Adrenal gland (tissue), 5 donors: Measurements from ENCODE around the gene RIN1.

Experiments used
- POLR2A ChIP-seq, 2 donors: fragments of 450-650 bp; IDR thresholded peaks; one replicate each; pipeline ENCODE4 v1.6.1; 2017; ENCODE audit warnings: antibody characterized with exemption in 2 of 2, mild to moderate bottlenecking in 2 of 2, moderate library complexity in 1 of 2
- TF ChIP-seq, protein P1 (sequence below), 6 experiments: fragments of 450-650 bp in 4 of 6; fragments of 200-600 bp in 2 of 6; sonication (generic) in 1 of 6; IDR thresholded peaks; 1 replicate in 5 of 6; 2 replicates in 1 of 6; pipeline versions ENCODE4 v1.5.1 to v1.8.0; 2016 to 2021; ENCODE audit warnings: antibody characterized with exemption in 6 of 6, mild to moderate bottlenecking in 2 of 6, moderate library complexity in 1 of 6
- donor health status: DM: no; HTN: no; CAD: no.

DNA sequence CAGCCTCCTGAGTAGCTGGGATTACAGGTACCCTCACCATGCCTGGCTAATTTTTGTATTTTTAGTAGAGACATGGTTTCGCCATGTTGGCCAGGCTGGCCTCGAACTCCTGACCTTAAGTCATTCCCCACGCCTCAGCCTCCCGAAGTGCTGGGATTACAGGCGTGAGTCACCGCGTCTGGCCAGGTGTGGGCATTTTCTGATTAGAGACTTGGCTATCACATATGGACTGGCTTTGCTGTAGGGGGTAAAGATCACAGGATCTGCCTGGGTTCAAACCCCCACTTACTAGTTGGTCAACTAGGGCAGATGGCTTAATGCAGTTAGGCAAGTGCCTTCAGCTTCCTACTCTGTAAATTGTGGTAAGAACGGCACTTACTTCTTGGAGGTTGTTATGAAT, 25.9 kb downstream of the RIN1 start:
- TF ChIP-seq, protein P1, sequence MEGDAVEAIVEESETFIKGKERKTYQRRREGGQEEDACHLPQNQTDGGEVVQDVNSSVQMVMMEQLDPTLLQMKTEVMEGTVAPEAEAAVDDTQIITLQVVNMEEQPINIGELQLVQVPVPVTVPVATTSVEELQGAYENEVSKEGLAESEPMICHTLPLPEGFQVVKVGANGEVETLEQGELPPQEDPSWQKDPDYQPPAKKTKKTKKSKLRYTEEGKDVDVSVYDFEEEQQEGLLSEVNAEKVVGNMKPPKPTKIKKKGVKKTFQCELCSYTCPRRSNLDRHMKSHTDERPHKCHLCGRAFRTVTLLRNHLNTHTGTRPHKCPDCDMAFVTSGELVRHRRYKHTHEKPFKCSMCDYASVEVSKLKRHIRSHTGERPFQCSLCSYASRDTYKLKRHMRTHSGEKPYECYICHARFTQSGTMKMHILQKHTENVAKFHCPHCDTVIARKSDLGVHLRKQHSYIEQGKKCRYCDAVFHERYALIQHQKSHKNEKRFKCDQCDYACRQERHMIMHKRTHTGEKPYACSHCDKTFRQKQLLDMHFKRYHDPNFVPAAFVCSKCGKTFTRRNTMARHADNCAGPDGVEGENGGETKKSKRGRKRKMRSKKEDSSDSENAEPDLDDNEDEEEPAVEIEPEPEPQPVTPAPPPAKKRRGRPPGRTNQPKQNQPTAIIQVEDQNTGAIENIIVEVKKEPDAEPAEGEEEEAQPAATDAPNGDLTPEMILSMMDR (IDR thresholded peaks at IDR 0.05): no peak
- no peak for TF ChIP-seq POLR2A (IDR thresholded peaks at IDR 0.05)
